ENCODE measurements around the gene CDCP1.

CDCP1 gene

DNA sequence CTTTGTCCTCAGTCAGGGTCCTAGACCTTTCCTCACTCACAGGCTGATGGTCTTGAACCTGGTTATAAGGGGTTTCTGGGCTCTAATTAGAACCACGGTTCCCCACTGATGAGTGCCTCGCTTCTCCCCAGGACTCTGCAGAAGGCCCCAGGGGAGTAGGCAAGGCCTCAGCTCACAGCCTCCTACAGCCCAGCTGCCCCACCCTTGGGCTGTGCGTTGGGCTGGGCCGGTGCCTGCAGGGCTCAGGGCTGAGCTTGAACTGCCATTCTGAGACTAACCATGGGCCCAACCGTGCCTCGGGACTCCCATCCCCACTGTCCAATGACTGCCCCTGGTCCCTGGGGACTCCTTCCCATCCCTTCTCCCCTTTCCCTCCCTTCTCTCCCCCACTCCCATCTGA lies 94.5 kb downstream of the CDCP1 start:
- TF ChIP-seq, protein P1, sequence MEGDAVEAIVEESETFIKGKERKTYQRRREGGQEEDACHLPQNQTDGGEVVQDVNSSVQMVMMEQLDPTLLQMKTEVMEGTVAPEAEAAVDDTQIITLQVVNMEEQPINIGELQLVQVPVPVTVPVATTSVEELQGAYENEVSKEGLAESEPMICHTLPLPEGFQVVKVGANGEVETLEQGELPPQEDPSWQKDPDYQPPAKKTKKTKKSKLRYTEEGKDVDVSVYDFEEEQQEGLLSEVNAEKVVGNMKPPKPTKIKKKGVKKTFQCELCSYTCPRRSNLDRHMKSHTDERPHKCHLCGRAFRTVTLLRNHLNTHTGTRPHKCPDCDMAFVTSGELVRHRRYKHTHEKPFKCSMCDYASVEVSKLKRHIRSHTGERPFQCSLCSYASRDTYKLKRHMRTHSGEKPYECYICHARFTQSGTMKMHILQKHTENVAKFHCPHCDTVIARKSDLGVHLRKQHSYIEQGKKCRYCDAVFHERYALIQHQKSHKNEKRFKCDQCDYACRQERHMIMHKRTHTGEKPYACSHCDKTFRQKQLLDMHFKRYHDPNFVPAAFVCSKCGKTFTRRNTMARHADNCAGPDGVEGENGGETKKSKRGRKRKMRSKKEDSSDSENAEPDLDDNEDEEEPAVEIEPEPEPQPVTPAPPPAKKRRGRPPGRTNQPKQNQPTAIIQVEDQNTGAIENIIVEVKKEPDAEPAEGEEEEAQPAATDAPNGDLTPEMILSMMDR (conservative IDR thresholded peaks at IDR 0.05; ENCODE audit: low read depth, low read length): no peak
- H3K4me3 ChIP-seq (ENCODE audit: low read depth, low read length): no peak overlapping the region
- DNase-seq (ENCODE audit: low read depth): no peak

GRCh38 chr3:45049807-45050206 lies 96.4 kb downstream of the CDCP1 start:
- DNase-seq (ENCODE audit: low read depth): no peak
- no peak overlapping the region for H3K4me3 ChIP-seq (ENCODE audit: low read depth, low read length)
- TF ChIP-seq, protein P1 (conservative IDR thresholded peaks at IDR 0.05; ENCODE audit: low read depth, low read length): no peak

DNA sequence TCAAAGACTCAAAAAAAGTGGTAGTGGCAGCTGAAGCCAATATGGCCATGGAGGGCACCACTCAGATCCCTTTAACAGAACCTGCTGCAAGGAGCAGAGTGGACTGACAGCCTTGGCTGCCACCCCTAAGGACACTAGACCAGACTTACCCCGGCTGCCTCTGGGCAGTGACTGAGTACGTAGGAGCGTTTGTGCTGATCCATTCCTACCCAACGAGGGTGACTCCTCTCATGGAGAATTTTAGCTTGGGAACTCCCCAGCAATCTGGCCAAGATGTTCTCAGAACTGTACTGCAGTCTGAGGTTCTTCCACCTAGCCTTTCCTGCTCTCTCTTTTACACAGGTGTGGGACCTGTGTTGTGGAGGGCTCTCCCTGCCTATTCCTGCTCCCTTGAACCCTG lies 97.9 kb downstream of the CDCP1 start:
- TF ChIP-seq, protein P1 (conservative IDR thresholded peaks at IDR 0.05; ENCODE audit: low read depth, low read length): no peak
- no peak for DNase-seq (ENCODE audit: low read depth)
- H3K4me3 ChIP-seq (ENCODE audit: low read depth, low read length): no peak overlapping the region

DNA sequence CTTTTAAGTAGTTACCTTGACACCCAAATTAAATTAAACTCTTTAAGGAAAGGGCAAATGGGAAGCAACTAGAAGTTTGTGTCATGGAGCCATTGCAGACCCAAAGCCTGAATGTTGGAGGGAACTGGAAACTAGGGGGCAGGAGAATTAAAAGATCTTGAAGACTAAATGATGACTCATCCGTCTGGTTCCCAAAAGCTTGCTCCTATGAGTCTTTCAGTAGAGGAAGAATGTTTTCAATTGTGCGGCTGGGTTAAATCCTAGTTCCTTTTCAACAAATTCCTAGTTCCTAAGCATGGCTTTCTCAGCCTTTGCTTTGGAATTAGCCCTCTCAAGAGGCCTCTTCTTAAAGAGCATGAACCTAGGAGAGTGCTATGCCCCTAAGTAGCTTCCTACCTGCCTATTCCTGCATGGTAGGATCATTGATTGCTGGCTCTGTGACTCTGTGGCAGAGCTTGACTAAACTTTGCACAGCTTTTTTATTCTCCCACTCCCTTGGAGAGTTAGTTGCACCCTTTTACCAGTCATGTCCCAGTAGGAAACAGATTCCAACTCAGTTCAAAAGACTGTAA lies 102.4 kb downstream of the CDCP1 start:
- peak; percentile 88 for DNase-seq (ENCODE audit: low read depth)
- H3K4me3 ChIP-seq (ENCODE audit: low read depth, low read length): no peak overlapping the region
- TF ChIP-seq, protein P1 (conservative IDR thresholded peaks at IDR 0.05; ENCODE audit: low read depth, low read length): peak; percentile 55

DNA sequence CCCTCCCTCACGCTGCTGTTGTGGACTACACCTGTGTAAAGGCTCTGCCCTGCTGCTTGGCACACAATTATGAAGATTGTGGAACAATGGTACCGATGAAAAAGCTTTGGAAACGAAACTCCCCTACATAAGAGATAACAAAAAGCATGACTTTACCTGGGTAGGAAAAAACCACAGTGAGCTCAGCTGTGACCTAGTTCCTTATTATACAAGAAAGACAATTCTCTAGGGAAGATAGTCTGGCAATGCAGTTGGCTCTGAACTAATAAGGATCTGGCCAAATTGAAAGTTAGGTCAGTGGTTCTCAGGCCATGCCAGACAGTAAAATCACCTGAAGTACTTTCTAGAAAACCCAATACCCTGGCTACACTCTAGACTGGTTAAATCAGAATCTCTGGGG lies 104.0 kb downstream of the CDCP1 start:
- TF ChIP-seq, protein P1 (conservative IDR thresholded peaks at IDR 0.05; ENCODE audit: low read depth, low read length): no peak
- no peak for DNase-seq (ENCODE audit: low read depth)
- no peak overlapping the region for H3K4me3 ChIP-seq (ENCODE audit: low read depth, low read length)

GRCh38 chr3:45041666-45042065 lies 104.5 kb downstream of the CDCP1 start:
- H3K4me3 ChIP-seq (ENCODE audit: low read depth, low read length): no peak overlapping the region
- TF ChIP-seq, protein P1 (conservative IDR thresholded peaks at IDR 0.05; ENCODE audit: low read depth, low read length): no peak
- no peak for DNase-seq (ENCODE audit: low read depth)

- peak; percentile 94 for DNase-seq (ENCODE audit: low read depth)
Observed at GRCh38 chr3:45037720-45038455, 108.3 kb downstream of the CDCP1 start.

More at GRCh38 chr3:45037720-45038455, 108.3 kb downstream of the CDCP1 start:
- TF ChIP-seq, protein P1 (conservative IDR thresholded peaks at IDR 0.05; ENCODE audit: low read depth, low read length): peak; percentile 91
- no peak overlapping the region for H3K4me3 ChIP-seq (ENCODE audit: low read depth, low read length)
